Heart left ventricle (tissue), 16 donors: ENCODE results near the gene GPR15LG. TPM values are rescaled to one million over a fixed set of nuclear protein-coding genes. Genes with fewer than 3 reads are reported as not detected.

Experiments used
- ATAC-seq, 4 donors: fragments of 200-7000 bp; cut with Tn5 transposase; one replicate each; pipeline ENCODE4 v1.9.1; 2020 to 2022; ENCODE audit warnings: moderate library complexity in 4 of 4, mild to moderate bottlenecking in 3 of 4, moderate number of reproducible peaks in 1 of 4
- DNase-seq, 5 donors: peaks; one replicate each; pipeline ENCODE4 v3.0.0-alpha.2; 2020
- H3K27ac ChIP-seq, 12 donors: fragments of 200-600 bp; sonication (generic) in 4 of 12; one replicate each; pipeline versions ENCODE4 v1.5.0 to v1.8.0; 2016 to 2022; ENCODE audit warnings: mild to moderate bottlenecking in 2 of 12
- H3K27me3 ChIP-seq, 9 donors: fragments of 200-600 bp; sonication (generic) in 2 of 9; one replicate each; pipeline versions ENCODE4 v1.5.1 to v1.8.0; 2016 to 2022; ENCODE audit warnings: mild to moderate bottlenecking in 3 of 9
- H3K36me3 ChIP-seq, 9 donors: fragments of 200-600 bp; sonication (generic) in 2 of 9; one replicate each; pipeline versions ENCODE4 v1.5.0 to v1.8.0; 2018 to 2022; ENCODE audit warnings: mild to moderate bottlenecking in 2 of 9
- H3K4me1 ChIP-seq, 12 donors: fragments of 200-600 bp; sonication (generic) in 4 of 12; one replicate each; pipeline versions ENCODE4 v1.5.0 to v1.8.0; 2016 to 2022; ENCODE audit warnings: mild to moderate bottlenecking in 3 of 12
- H3K4me3 ChIP-seq, 12 donors: fragments of 200-600 bp; sonication (generic) in 4 of 12; one replicate each; pipeline versions ENCODE4 v1.5.0 to v1.8.0; 2017 to 2022; ENCODE audit warnings: mild to moderate bottlenecking in 9 of 12, moderate library complexity in 4 of 12
- H3K9me3 ChIP-seq, 12 donors: fragments of 200-600 bp; sonication (generic) in 4 of 12; one replicate each; pipeline versions ENCODE4 v1.5.0 to v1.8.0; 2016 to 2022; ENCODE audit warnings: mild to moderate bottlenecking in 1 of 12
- POLR2A ChIP-seq, 2 donors: fragments of 450-650 bp; IDR thresholded peaks; one replicate each; pipeline ENCODE4 v1.6.1; 2017; ENCODE audit warnings: antibody characterized with exemption in 2 of 2, mild to moderate bottlenecking in 2 of 2, moderate library complexity in 2 of 2
- WGBS, 4 donors: extraction: QIAGEN DNeasy Blood & Tissue Kit in 2 of 4; methylation state at CpG; one replicate each; pipeline versions ENCODE4 v1.1.5 to v1.1.7; 2013 to 2018; 5-methylcytosine and 5-hydroxymethylcytosine counted together
- intact Hi-C, 10 donors: fragments of 100-400 bp; cut with DNase I; formaldehyde crosslinking; loops; one replicate each; pipeline versions ENCODE4 v1.11.1 to v1.14.2; 2022
- polyA plus RNA-seq, 2 donors: library from polyadenylated mRNA; stranded (reverse); fragments of 200-250 nt; gene quantifications; one replicate each; pipeline ENCODE4 v1.2.3, GENCODE V29; 2013
- total RNA-seq, 9 donors: library from RNA; depleted of rRNA in 2 of 9; stranded (reverse); fragments of >200 nt in 2 of 9; fragmentation: NEBNext Ultra II Directional in 3 of 9; extraction: Animal tissue kit (Norgen Biotek cat#: 25700) in 3 of 9; gene quantifications; one replicate each; pipeline versions ENCODE4 v1.1.0 to v1.2.4, GENCODE V29; 2016 to 2023
- TF ChIP-seq, protein P1 (sequence below), 12 donors: fragments of 200-600 bp; sonication (generic) in 4 of 12; IDR thresholded peaks; one replicate each; pipeline versions ENCODE4 v1.5.0 to v1.8.0; 2018 to 2022; ENCODE audit warnings: antibody characterized with exemption in 12 of 12, mild to moderate bottlenecking in 5 of 12
- donor health status: ischemic (EF 13 %, LVEDD 7.1; RV severe dilation, severe dysfunction).
- donor health status: healthy with polysubstance abuse.
- donor health status: DM: no; HTN: yes; CAD: no.
- donor health status: DM: no; HTN: no; CAD: no.
- donor health status: ischemic (EF 25% LVEDD 6.9; RV normal size, moderate dysfunction).
- donor health status: ischemic (EF 25% LVEDD 5.7; RV mildly dilated, moderate dysfunction).
- donor health status: healthy.
- donor health status: DM: yes; HTN: yes; CAD: no.
- donor health status: ischemic (EF 35%, LVEDD 5.7; RV mildly dilated, moderate dysfunction).
- donor health status: nonischemic (EF 11% LVEDD 7.7; RV severe dilation, severe dysfunction).
- donor health status: DM: yes; HTN: yes; CAD: no.
- donor health status: PGD.
- donor health status: ischemic (EF 29% LVEDD 5.4; RV normal size, mild dysfunction).
- donor health status: nonischemic (EF 23%, LVEDD 6.1; RV moderate dilation, normal function).

The GPR15LG gene
- total and polyA plus RNA-seq, 11 donors = 0.11 TPM; not detected in 10

GRCh38 chr10:84172467-84173356 is 889 bp upstream of the GPR15LG start:
- TF ChIP-seq POLR2A (IDR thresholded peaks at IDR 0.05) = no peak
- TF ChIP-seq, protein P1, sequence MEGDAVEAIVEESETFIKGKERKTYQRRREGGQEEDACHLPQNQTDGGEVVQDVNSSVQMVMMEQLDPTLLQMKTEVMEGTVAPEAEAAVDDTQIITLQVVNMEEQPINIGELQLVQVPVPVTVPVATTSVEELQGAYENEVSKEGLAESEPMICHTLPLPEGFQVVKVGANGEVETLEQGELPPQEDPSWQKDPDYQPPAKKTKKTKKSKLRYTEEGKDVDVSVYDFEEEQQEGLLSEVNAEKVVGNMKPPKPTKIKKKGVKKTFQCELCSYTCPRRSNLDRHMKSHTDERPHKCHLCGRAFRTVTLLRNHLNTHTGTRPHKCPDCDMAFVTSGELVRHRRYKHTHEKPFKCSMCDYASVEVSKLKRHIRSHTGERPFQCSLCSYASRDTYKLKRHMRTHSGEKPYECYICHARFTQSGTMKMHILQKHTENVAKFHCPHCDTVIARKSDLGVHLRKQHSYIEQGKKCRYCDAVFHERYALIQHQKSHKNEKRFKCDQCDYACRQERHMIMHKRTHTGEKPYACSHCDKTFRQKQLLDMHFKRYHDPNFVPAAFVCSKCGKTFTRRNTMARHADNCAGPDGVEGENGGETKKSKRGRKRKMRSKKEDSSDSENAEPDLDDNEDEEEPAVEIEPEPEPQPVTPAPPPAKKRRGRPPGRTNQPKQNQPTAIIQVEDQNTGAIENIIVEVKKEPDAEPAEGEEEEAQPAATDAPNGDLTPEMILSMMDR (IDR thresholded peaks at IDR 0.05) = no peak
- ATAC-seq (no peak), DNase-seq (no peak)
- H3K27me3 ChIP-seq = no peaks in the 10 kb centered on the region
- H3K4me3 ChIP-seq = no peak overlapping the region
- H3K36me3 ChIP-seq = no peaks in the 10 kb centered on the region
- no peaks in the 10 kb centered on the region for H3K9me3 ChIP-seq
- H3K27ac ChIP-seq = no peak overlapping the region
- intact Hi-C loops = no loop called here
- peaks cover 0 to 8% (median 0%) of the 10 kb centered on the region in 12 donors for H3K4me1 ChIP-seq
- 78 to 87% (median 87%) methylated on average over 9 of the region's 9 CpGs for WGBS, 4 donors

DNA sequence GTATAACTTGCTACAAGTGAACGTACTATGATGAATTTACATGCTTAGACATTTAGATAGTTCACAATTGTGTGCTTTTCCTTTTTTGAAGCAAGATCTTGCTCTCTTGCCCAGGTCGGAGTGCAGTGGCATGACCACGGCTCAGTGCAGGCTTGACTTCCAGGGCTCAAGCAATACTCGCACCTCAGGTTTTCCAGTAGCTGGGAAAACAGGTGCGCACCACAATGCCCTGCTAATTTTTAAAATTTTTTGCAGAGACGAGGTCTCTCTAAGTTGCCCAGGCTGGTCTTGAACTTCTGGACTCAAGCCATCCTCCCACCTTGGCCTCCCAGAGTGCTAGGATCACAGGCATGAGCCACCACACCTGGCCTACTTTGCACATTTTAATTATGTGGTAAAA is 1.8 kb downstream of the GPR15LG start:
- Histone ChIP-seq H3K27ac (no peak overlapping the region), H3K9me3 (no peaks in the 10 kb centered on the region), H3K4me3 (no peak overlapping the region), H3K27me3 (no peaks in the 10 kb centered on the region), H3K36me3 (no peaks in the 10 kb centered on the region), H3K4me1 (peaks cover 0 to 12% (median 0%) of the 10 kb centered on the region in 12 donors)
- no peak for DNase-seq
- intact Hi-C loops = no loop called here
- no peak for ATAC-seq
- 87 to 90% (median 88%) methylated on average over 6 of the region's 6 CpGs for WGBS, 4 donors
- TF ChIP-seq, protein P1 (IDR thresholded peaks at IDR 0.05) = no peak
- TF ChIP-seq POLR2A (IDR thresholded peaks at IDR 0.05) = no peak

DNA sequence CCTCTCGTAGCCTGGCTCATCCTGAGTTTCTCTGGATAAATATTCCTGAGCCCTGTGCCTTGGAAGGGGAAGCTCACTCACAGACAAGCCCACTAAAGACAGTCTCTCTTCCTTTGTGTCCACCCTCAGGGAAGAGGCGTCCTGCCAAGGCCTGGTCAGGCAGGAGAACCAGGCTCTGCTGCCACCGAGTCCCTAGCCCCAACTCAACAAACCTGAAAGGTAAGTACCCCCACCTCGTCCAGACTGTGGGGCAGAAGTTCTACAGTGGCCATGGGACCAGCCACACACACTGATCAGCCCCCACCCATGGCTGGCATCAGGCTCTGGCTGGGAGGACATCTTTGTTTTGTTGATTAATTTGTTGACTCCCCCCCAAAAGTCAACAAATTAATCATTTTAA is 2.8 kb downstream of the GPR15LG start:
- TF ChIP-seq, protein P1 (IDR thresholded peaks at IDR 0.05) = no peak
- TF ChIP-seq POLR2A (IDR thresholded peaks at IDR 0.05) = no peak
- DNase-seq (no peak), ATAC-seq (no peak)
- no peaks in the 10 kb centered on the region for H3K27me3 ChIP-seq
- no peak overlapping the region for H3K4me3 ChIP-seq
- peak overlapping the region in 1 of 12 donors; percentile 29 for H3K27ac ChIP-seq
- 70 to 81% (median 75%) methylated on average over 4 of the region's 4 CpGs for WGBS, 4 donors
- H3K36me3 ChIP-seq = no peaks in the 10 kb centered on the region
- peaks cover 0 to 12% (median 0%) of the 10 kb centered on the region in 12 donors for H3K4me1 ChIP-seq
- intact Hi-C loops = no loop called here
- H3K9me3 ChIP-seq = no peaks in the 10 kb centered on the region

DNA sequence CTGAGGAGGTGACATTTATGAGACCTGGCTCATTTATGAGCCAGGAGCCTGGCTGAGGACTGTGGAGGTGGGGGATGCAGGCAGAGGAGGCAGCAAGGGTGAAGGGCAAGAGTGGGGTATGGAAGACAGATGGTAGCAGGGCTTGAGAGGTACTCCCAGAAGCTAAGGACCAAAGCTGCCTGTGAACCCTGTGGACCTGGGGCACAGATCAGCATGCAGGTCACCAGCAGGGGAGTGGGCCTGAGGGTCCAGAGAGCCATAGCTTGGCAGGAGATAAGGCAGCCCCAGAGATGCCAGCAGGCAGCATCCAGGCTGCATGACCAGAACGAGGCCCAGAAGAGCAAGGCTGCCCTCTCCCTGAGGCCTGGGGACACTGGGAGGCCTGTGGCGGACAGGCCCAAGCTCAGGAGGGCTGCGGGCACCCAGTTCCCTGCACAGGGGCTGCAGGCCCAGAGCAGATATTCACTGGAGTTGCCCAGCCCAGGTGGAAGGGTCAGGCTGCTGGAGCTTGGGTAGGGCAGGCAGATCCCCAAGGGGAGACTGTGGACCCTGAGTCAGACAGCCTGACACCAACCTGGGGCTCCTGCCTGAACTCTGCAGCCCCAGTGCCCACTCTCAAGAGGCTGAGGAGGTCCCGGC is 3.4 kb downstream of the GPR15LG start:
- Histone ChIP-seq H3K4me1 (peaks cover 0 to 12% (median 0%) of the 10 kb centered on the region in 12 donors), H3K36me3 (no peaks in the 10 kb centered on the region)
- TF ChIP-seq, protein P1 (IDR thresholded peaks at IDR 0.05) = no peak
- TF ChIP-seq POLR2A (IDR thresholded peaks at IDR 0.05) = no peak

More for the DNA sequence above, 3.4 kb downstream of the GPR15LG start:
- intact Hi-C loops = no loop called here
- WGBS, 4 donors = 80 to 83% (median 80%) methylated on average over 1 to 4 of the region's 4 CpGs
- Histone ChIP-seq H3K9me3 (no peaks in the 10 kb centered on the region), H3K27me3 (no peaks in the 10 kb centered on the region), H3K27ac (peak overlapping the region in 1 of 12 donors; percentile 29), H3K4me3 (no peak overlapping the region)
- ATAC-seq (peak in 2 of 4 donors; percentile 6 to 16), DNase-seq (no peak)
